OCI-LY7 (cell line): ENCODE results near the gene BMPR1B.

Experiments
- EZH2phosphoT487 ChIP-seq: fragments of 200-600 bp; sonication (generic); IDR thresholded peaks from 2 replicates; pipeline ENCODE4 v1.6.1; 2018; ENCODE audit warnings: low read depth, borderline replicate concordance, mild to moderate bottlenecking, mixed run types, antibody characterized with exemption, low read length, moderate library complexity, mixed read lengths
- TF ChIP-seq, protein P1 (sequence below): fragments of 200-600 bp; sonication (generic); conservative IDR thresholded peaks from 2 replicates; pipeline ENCODE4 v1.5.1; 2014; ENCODE audit warnings: mild to moderate bottlenecking, antibody characterized with exemption, low read length, moderate library complexity, mixed read lengths

DNA sequence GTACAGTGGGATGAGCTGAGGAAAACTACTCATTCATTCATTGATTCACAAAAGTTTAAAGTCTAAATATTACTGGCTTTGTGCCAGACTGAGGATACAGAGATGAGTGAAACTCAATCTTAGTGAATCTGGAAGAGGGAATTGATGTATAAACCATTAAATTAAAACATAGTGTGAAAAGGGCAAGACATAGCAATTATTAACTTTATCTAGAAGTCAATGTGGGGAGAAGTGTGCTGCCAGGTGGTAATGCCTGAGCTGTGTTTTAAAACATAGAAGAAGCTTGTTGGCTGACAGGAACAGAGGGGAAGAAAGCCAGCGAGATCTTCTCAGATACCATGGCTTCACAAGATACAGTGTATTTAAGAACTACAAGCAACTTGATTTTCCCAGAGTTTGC, 153.4 kb downstream of the BMPR1B start:
- TF ChIP-seq, protein P1, sequence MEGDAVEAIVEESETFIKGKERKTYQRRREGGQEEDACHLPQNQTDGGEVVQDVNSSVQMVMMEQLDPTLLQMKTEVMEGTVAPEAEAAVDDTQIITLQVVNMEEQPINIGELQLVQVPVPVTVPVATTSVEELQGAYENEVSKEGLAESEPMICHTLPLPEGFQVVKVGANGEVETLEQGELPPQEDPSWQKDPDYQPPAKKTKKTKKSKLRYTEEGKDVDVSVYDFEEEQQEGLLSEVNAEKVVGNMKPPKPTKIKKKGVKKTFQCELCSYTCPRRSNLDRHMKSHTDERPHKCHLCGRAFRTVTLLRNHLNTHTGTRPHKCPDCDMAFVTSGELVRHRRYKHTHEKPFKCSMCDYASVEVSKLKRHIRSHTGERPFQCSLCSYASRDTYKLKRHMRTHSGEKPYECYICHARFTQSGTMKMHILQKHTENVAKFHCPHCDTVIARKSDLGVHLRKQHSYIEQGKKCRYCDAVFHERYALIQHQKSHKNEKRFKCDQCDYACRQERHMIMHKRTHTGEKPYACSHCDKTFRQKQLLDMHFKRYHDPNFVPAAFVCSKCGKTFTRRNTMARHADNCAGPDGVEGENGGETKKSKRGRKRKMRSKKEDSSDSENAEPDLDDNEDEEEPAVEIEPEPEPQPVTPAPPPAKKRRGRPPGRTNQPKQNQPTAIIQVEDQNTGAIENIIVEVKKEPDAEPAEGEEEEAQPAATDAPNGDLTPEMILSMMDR, result no peak
- TF ChIP-seq EZH2phosphoT487, result no peak
